Measurements from ENCODE around the gene LRRK2. TPM values are rescaled to one million over a fixed set of nuclear protein-coding genes. Genes with fewer than 3 reads are reported as not detected.
"Not testable (repeated sequence)": the region's sequence is repeated elsewhere in the genome, so short reads cannot be mapped to it uniquely, and the experiment has no call there.

LRRK2 gene
- total and polyA plus RNA-seq, 3 experiments from 2014 or later = 0.31 TPM; not detected in 1

DNA sequence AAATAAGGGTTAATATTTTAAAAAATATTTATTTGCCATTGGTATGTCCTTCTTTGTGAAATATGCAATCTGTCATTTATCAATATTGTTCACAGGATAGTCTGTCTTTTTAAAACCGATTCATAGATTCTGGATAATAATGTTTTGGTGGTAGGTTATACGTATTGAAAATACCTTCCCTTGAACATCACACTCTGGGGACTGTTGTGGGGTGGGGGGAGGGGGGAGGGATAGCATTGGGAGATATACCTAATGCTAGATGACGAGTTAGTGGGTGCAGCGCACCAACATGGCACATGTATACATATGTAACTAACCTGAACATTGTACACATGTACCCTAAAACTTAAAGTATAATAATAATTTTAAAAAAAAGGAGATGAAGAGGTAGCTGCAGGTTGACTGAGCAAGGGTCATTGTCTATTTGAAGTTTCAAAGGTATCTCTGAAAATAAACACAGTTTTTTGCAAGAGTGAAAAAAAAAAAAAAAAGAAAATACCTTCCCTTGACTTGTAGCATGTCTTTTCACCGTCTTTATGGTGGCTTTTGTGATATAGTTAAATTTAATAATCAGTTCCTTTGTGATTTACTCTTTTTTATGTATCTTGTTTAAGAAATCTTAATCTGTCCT, 19.8 kb downstream of the LRRK2 start:
- not testable (repeated sequence) for H3K4me3 Mint-ChIP-seq; H3K36me3 ChIP-seq (ENCODE audit: insufficient read depth, low read length)

DNA sequence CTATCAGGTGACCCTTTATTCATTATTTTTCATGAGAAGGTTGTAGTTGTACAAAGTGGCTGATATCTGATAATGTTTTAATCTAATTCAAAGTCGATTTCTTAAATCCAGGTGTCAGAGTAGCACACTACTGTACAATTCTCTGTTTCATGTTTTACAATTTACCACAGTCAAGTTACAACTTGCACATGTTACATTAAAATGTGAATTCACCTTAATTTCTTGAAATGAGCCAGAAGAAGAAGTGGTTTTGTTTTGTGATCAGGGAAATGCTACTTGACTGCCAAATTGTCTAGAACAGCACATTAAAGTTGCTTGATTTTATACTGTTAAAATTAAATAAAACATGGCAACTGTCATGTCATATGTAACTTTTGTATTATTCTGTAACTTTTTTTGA, 23.2 kb downstream of the LRRK2 start:
- H3K4me3 Mint-ChIP-seq = no peak overlapping the region
- no peaks in the 10 kb centered on the region for H3K4me1 Mint-ChIP-seq
- Histone ChIP-seq H3K4me3 (ENCODE audit: low read length) (no peak overlapping the region), H3K27me3 (ENCODE audit: insufficient read depth, low read length, poor library complexity, severe bottlenecking) (no peaks in the 10 kb centered on the region), H3K27ac (ENCODE audit: low read depth, low read length) (no peak overlapping the region), H3K36me3 (ENCODE audit: insufficient read depth, low read length) (no peaks in the 10 kb centered on the region), H3K4me1 (ENCODE audit: insufficient read depth, low read length) (no peaks in the 10 kb centered on the region), H3K9me3 (ENCODE audit: low read length) (no peaks in the 10 kb centered on the region)
- POLR2A ChIA-PET = no interaction called here
- H3K27me3 Mint-ChIP-seq = no peaks in the 10 kb centered on the region
- peaks cover 0 to 3% (median 0%) of the 10 kb centered on the region in 5 donors for H3K9me3 Mint-ChIP-seq
- CTCF ChIA-PET = no interaction called here
- no peak for DNase-seq
- no peaks in the 10 kb centered on the region for H3K36me3 Mint-ChIP-seq
- no peak overlapping the region for H3K27ac Mint-ChIP-seq

More for the DNA sequence above, 19.8 kb downstream of the LRRK2 start:
- H3K4me1 ChIP-seq (ENCODE audit: insufficient read depth, low read length); H3K4me3 ChIP-seq (ENCODE audit: low read length); CTCF ChIA-PET; H3K27ac ChIP-seq (ENCODE audit: low read depth, low read length); DNase-seq; H3K36me3 Mint-ChIP-seq; POLR2A ChIA-PET; H3K27me3 ChIP-seq (ENCODE audit: insufficient read depth, low read length, poor library complexity, severe bottlenecking); H3K9me3 Mint-ChIP-seq; H3K9me3 ChIP-seq (ENCODE audit: low read length); H3K27ac Mint-ChIP-seq; H3K27me3 Mint-ChIP-seq; H3K4me1 Mint-ChIP-seq: not testable (repeated sequence)

DNA sequence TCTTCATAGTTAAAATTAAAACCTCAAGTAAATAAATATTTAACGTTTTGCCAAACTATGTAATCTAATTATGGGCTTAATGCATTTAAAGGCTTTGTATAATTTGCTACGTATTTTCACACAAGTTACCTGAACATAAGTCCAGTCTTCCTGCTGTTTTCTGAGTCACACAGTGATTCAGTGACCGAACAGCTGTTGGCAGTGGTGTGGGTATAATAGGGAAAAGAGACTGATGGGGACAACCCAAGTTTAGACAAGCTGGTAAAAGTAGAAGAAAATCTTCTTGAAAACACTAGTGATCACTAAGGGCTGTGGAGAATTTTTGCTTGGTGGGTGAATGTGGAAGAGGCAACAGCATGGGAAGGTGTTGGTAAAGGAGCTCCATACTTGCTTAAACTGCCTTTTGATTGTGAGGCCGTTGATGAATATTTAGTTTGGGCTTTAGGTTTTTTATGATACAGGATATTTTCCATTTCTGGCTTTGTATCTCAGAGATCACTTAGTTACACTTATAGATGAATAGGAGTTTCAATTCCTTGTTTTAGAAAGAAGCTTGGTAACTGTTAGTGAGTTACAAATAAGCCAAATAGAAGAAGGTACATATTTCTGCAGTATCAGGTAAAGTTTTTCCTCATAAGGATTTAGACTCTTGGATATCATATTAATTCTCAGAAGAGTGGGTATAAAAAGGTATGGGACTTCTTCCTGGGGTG, 23.9 kb downstream of the LRRK2 start:
- Histone ChIP-seq H3K36me3 (ENCODE audit: insufficient read depth, low read length) (no peaks in the 10 kb centered on the region), H3K9me3 (ENCODE audit: low read length) (no peaks in the 10 kb centered on the region), H3K27me3 (ENCODE audit: insufficient read depth, low read length, poor library complexity, severe bottlenecking) (no peaks in the 10 kb centered on the region), H3K27ac (ENCODE audit: low read depth, low read length) (no peak overlapping the region), H3K4me1 (ENCODE audit: insufficient read depth, low read length) (no peaks in the 10 kb centered on the region), H3K4me3 (ENCODE audit: low read length) (no peak overlapping the region)
- H3K27me3 Mint-ChIP-seq = no peaks in the 10 kb centered on the region
- peaks cover 0 to 3% (median 0%) of the 10 kb centered on the region in 5 donors for H3K9me3 Mint-ChIP-seq
- peak overlapping the region in 1 of 8 donors; percentile 75 for H3K27ac Mint-ChIP-seq
- ChIA-PET POLR2A (no interaction called here), CTCF (no interaction called here)
- no peaks in the 10 kb centered on the region for H3K4me1 Mint-ChIP-seq
- no peaks in the 10 kb centered on the region for H3K36me3 Mint-ChIP-seq
- DNase-seq = no peak
- no peak overlapping the region for H3K4me3 Mint-ChIP-seq

DNA sequence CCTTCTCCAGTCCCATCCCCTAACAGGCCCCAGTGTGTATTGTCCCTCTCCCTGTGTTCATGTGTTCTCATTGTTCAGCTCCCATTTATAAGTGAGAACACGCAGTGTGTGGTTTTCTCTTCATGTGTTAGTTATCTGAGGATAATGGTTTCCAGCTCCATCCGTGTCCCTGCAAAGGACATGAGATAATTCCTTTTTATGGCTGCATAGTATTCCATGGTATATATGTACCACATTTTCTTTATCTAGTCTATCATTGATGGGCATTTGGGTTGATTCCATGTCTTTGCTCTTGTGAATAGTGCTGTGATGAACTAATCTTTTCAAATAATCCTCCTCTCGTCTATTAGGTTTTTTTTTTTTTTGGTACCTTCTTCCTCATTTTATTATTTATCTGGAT, 25.9 kb downstream of the LRRK2 start:
- H3K4me1 ChIP-seq (ENCODE audit: insufficient read depth, low read length); H3K4me3 ChIP-seq (ENCODE audit: low read length); H3K9me3 ChIP-seq (ENCODE audit: low read length); H3K27ac Mint-ChIP-seq; H3K27me3 Mint-ChIP-seq; H3K36me3 ChIP-seq (ENCODE audit: insufficient read depth, low read length); H3K27me3 ChIP-seq (ENCODE audit: insufficient read depth, low read length, poor library complexity, severe bottlenecking); DNase-seq; H3K27ac ChIP-seq (ENCODE audit: low read depth, low read length); CTCF ChIA-PET; H3K4me1 Mint-ChIP-seq; H3K36me3 Mint-ChIP-seq; H3K9me3 Mint-ChIP-seq; H3K4me3 Mint-ChIP-seq; POLR2A ChIA-PET: not testable (repeated sequence)

DNA sequence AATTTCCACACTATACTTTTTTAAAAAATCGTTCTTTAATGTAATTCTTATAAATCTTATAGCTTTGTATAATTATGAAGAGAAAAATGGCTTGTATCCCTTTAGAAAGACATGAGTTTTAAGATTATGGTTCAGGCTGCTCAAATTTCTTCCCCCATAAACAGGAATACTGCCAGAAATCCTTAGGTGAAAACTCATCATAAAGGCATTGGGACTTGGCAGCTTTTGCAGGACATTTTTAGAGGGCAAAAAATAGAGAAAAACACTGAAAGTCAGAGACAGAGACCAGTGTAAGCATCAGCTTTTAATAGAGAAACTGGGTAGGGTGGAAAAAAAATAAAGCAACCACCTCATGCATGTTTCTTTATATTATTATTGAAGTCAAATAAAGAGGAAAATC, 29.1 kb downstream of the LRRK2 start:
- no peaks in the 10 kb centered on the region for H3K4me1 ChIP-seq (ENCODE audit: insufficient read depth, low read length)
- Mint-ChIP-seq H3K27ac (no peak overlapping the region), H3K36me3 (no peaks in the 10 kb centered on the region), H3K9me3 (peaks cover 0 to 3% (median 0%) of the 10 kb centered on the region in 5 donors), H3K27me3 (peaks cover 0 to 2% of the 10 kb centered on the region in 2 donors), H3K4me1 (no peaks in the 10 kb centered on the region), H3K4me3 (no peak overlapping the region)
- H3K9me3 ChIP-seq (ENCODE audit: low read length) = no peaks in the 10 kb centered on the region
- no peak for DNase-seq
- no peak overlapping the region for H3K27ac ChIP-seq (ENCODE audit: low read depth, low read length)
- H3K4me3 ChIP-seq (ENCODE audit: low read length) = no peak overlapping the region
- no peaks in the 10 kb centered on the region for H3K27me3 ChIP-seq (ENCODE audit: insufficient read depth, low read length, poor library complexity, severe bottlenecking)
- no peaks in the 10 kb centered on the region for H3K36me3 ChIP-seq (ENCODE audit: insufficient read depth, low read length)
- ChIA-PET POLR2A (no interaction called here), CTCF (no interaction called here)

DNA sequence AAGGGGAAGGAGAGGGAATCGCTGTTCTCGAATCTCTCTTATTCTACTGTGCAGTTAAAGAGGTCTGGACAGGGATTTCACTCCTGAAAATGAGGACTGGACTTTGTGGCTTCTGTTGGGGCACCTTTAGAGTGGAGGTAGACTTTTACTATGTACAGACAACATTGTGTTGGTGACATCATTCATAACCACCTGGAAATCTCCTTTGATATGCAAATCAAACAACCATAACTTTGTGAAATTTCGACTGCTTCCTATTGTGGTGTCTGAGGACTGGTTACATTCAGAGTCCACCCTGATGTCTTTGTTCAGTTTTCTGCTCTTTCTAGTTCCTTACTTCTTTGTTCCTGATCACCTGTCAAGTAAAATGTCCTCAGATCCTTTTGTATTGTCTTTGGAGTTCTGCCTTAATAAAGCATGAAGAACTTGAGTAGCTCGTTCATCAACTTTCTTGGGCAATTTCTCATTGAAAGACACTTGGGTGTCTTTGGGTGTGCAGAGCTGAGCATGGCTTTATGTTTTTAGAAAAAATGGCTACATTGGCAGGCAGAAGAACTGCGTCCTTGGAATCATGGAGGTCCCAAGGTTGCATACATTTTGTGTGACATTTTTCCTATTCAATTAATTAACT, 29.8 kb downstream of the LRRK2 start:
- H3K36me3 Mint-ChIP-seq = no peaks in the 10 kb centered on the region
- no peaks in the 10 kb centered on the region for H3K4me1 Mint-ChIP-seq
- no peak overlapping the region for H3K4me3 ChIP-seq (ENCODE audit: low read length)
- no peaks in the 10 kb centered on the region for H3K36me3 ChIP-seq (ENCODE audit: insufficient read depth, low read length)
- DNase-seq = no peak
- H3K9me3 Mint-ChIP-seq = peaks cover 0 to 3% (median 0%) of the 10 kb centered on the region in 5 donors
- H3K27me3 Mint-ChIP-seq = peaks cover 0 to 2% of the 10 kb centered on the region in 2 donors
- POLR2A ChIA-PET = no interaction called here
- no peaks in the 10 kb centered on the region for H3K27me3 ChIP-seq (ENCODE audit: insufficient read depth, low read length, poor library complexity, severe bottlenecking)
- CTCF ChIA-PET = no interaction called here
- no peaks in the 10 kb centered on the region for H3K4me1 ChIP-seq (ENCODE audit: insufficient read depth, low read length)
- H3K9me3 ChIP-seq (ENCODE audit: low read length) = no peaks in the 10 kb centered on the region
- no peak overlapping the region for H3K4me3 Mint-ChIP-seq
- H3K27ac Mint-ChIP-seq = no peak overlapping the region
- H3K27ac ChIP-seq (ENCODE audit: low read depth, low read length) = no peak overlapping the region

DNA sequence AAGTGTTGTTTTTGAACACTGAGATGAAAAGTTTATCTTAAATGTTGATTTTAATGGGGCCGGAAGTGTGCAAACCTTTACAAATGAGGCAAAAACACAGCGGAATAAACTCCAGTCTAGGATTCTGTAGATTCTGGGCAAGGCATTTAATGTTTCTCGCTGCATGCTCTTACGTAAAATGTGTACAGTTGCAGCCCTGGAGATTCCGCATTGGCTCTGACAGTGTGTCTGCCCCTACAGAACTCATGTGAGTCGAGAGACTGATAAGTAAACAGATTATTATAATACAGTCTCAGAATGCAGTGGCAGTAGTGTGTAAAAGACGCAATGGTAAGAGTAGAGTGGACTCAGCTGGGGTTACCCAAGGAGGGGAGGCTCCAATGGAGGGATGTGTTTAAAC, 33.6 kb downstream of the LRRK2 start:
- Mint-ChIP-seq H3K4me3 (no peak overlapping the region), H3K36me3 (no peaks in the 10 kb centered on the region), H3K27me3 (peaks cover 0 to 2% of the 10 kb centered on the region in 2 donors), H3K27ac (no peak overlapping the region), H3K4me1 (no peaks in the 10 kb centered on the region), H3K9me3 (no peaks in the 10 kb centered on the region)
- H3K9me3 ChIP-seq (ENCODE audit: low read length) = no peaks in the 10 kb centered on the region
- DNase-seq = no peak
- CTCF ChIA-PET = no interaction called here
- POLR2A ChIA-PET = no interaction called here
- no peaks in the 10 kb centered on the region for H3K36me3 ChIP-seq (ENCODE audit: insufficient read depth, low read length)
- no peaks in the 10 kb centered on the region for H3K4me1 ChIP-seq (ENCODE audit: insufficient read depth, low read length)
- H3K27me3 ChIP-seq (ENCODE audit: insufficient read depth, low read length, poor library complexity, severe bottlenecking) = no peaks in the 10 kb centered on the region
- H3K4me3 ChIP-seq (ENCODE audit: low read length) = no peak overlapping the region
- H3K27ac ChIP-seq (ENCODE audit: low read depth, low read length) = no peak overlapping the region

DNA sequence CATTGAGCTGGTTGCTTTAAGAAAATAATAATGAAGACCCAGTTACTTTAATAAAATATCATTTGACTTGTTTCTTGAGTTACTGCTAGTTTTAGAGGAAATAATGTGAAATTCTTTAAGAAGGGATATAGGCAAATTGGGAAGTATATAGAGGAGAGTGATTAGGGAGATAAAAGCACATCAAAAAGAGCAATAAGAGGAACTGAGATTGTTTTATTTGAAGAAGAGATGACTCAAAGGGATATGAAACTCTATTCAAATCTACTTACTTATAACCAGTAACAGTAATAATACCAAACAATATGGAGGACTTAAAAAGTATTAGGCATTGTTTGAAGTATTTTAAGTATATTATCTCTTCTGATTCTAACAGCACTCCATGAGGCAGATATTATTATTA, 37.1 kb downstream of the LRRK2 start:
- DNase-seq = no peak
- Mint-ChIP-seq H3K4me3 (no peak overlapping the region), H3K27me3 (peaks cover 0 to 2% of the 10 kb centered on the region in 2 donors), H3K4me1 (no peaks in the 10 kb centered on the region), H3K9me3 (no peaks in the 10 kb centered on the region), H3K27ac (no peak overlapping the region), H3K36me3 (no peaks in the 10 kb centered on the region)
- ChIA-PET CTCF (no interaction called here), POLR2A (no interaction called here)
- Histone ChIP-seq H3K9me3 (ENCODE audit: low read length) (no peaks in the 10 kb centered on the region), H3K27me3 (ENCODE audit: insufficient read depth, low read length, poor library complexity, severe bottlenecking) (no peaks in the 10 kb centered on the region), H3K36me3 (ENCODE audit: insufficient read depth, low read length) (no peaks in the 10 kb centered on the region), H3K4me3 (ENCODE audit: low read length) (no peak overlapping the region), H3K4me1 (ENCODE audit: insufficient read depth, low read length) (no peaks in the 10 kb centered on the region), H3K27ac (ENCODE audit: low read depth, low read length) (no peak overlapping the region)
